Measurements from ENCODE around the gene DPT.

DPT gene

GRCh38 chr1:168698453-168698852 lies 30.6 kb downstream of the DPT start:
- no peak for TF ChIP-seq CTCF (IDR thresholded peaks at IDR 0.05; ENCODE audit: low read depth, low read length)
- H3K4me3 ChIP-seq (ENCODE audit: low read depth, low read length) = no peak overlapping the region

- no peak for TF ChIP-seq CTCF (IDR thresholded peaks at IDR 0.05; ENCODE audit: low read depth, low read length)
Measured at GRCh38 chr1:168697356-168698126, 31.5 kb downstream of the DPT start.

GRCh38 chr1:168696125-168696760 lies 32.8 kb downstream of the DPT start:
- no peak overlapping the region for H3K4me3 ChIP-seq (ENCODE audit: low read depth, low read length)
- no peak for TF ChIP-seq CTCF (IDR thresholded peaks at IDR 0.05; ENCODE audit: low read depth, low read length)

More at GRCh38 chr1:168697356-168698126, 31.5 kb downstream of the DPT start:
- no peak overlapping the region for H3K4me3 ChIP-seq (ENCODE audit: low read depth, low read length)

GRCh38 chr1:168693872-168694238 lies 35.2 kb downstream of the DPT start:
- no peak for TF ChIP-seq CTCF (IDR thresholded peaks at IDR 0.05; ENCODE audit: low read depth, low read length)

GRCh38 chr1:168693197-168693871 lies 35.7 kb downstream of the DPT start:
- no peak for TF ChIP-seq CTCF (IDR thresholded peaks at IDR 0.05; ENCODE audit: low read depth, low read length)
- H3K4me3 ChIP-seq (ENCODE audit: low read depth, low read length) = no peak overlapping the region

More at GRCh38 chr1:168693872-168694238, 35.2 kb downstream of the DPT start:
- no peak overlapping the region for H3K4me3 ChIP-seq (ENCODE audit: low read depth, low read length)

- no peak for TF ChIP-seq CTCF (IDR thresholded peaks at IDR 0.05; ENCODE audit: low read depth, low read length)
- H3K4me3 ChIP-seq (ENCODE audit: low read depth, low read length) = no peak overlapping the region
Measured at GRCh38 chr1:168692472-168692871, 36.5 kb downstream of the DPT start.

GRCh38 chr1:168691541-168691940 lies 37.5 kb downstream of the DPT start:
- TF ChIP-seq CTCF (IDR thresholded peaks at IDR 0.05; ENCODE audit: low read depth, low read length) = no peak
- H3K4me3 ChIP-seq (ENCODE audit: low read depth, low read length) = no peak overlapping the region
